Peyer's patch (tissue), 4 donors: ENCODE results near the gene OR5H1. TPM values are rescaled to one million over a fixed set of nuclear protein-coding genes. Genes with fewer than 3 reads are reported as not detected.

Experiments used
- DNase-seq, 3 donors: peaks; one replicate each; pipeline ENCODE4 v3.0.0-alpha.2; 2017 to 2019
- H3K27ac ChIP-seq, 4 donors: fragments of 200-600 bp; sonication (generic); one replicate each; pipeline ENCODE4 v1.5.1; 2016 to 2019
- H3K27me3 ChIP-seq, 2 donors: fragments of 200-600 bp; sonication (generic); one replicate each; pipeline ENCODE4 v1.5.1; 2019
- H3K36me3 ChIP-seq, 3 donors: fragments of 200-600 bp; sonication (generic); one replicate each; pipeline ENCODE4 v1.5.1; 2016 to 2019
- H3K4me1 ChIP-seq, 4 donors: fragments of 200-600 bp; sonication (generic); one replicate each; pipeline ENCODE4 v1.5.1; 2016 to 2019
- H3K4me3 ChIP-seq, 4 donors: fragments of 200-600 bp; sonication (generic); 1 replicate in 3 of 4; 2 replicates in 1 of 4; pipeline ENCODE4 v1.5.1; 2016 to 2019; ENCODE audit warnings: mild to moderate bottlenecking in 1 of 4
- H3K9me3 ChIP-seq, 4 donors: fragments of 200-600 bp; sonication (generic); one replicate each; pipeline ENCODE4 v1.5.1; 2016 to 2019; ENCODE audit warnings: mild to moderate bottlenecking in 1 of 4
- CTCF ChIP-seq, 6 experiments: fragments of 450-650 bp in 4 of 6; fragments of 200-600 bp in 2 of 6; sonication (generic) in 1 of 6; IDR thresholded peaks; one replicate each; pipeline ENCODE4 v1.5.1; 2017 to 2019; ENCODE audit warnings: antibody characterized with exemption in 6 of 6, mild to moderate bottlenecking in 3 of 6, moderate library complexity in 1 of 6
- POLR2A ChIP-seq, 2 donors: fragments of 450-650 bp; IDR thresholded peaks; one replicate each; pipeline ENCODE4 v1.5.1; 2017; ENCODE audit warnings: antibody characterized with exemption in 2 of 2, mild to moderate bottlenecking in 2 of 2, moderate library complexity in 2 of 2
- total RNA-seq, 4 donors: library from RNA; depleted of rRNA; stranded (reverse); fragments of >200 nt; gene quantifications; one replicate each; pipeline ENCODE4 v1.1.0, GENCODE V29; 2016

The OR5H1 gene
- total RNA-seq = not detected

- Histone ChIP-seq H3K36me3 (no peaks in the 10 kb centered on the region), H3K27me3 (no peaks in the 10 kb centered on the region), H3K4me1 (no peaks in the 10 kb centered on the region), H3K4me3 (no peak within 1 kb of the TSS), H3K27ac (no peak within 1 kb of the TSS), H3K9me3 (no peaks in the 10 kb centered on the region)
- DNase-seq = no peak
- no peak for TF ChIP-seq POLR2A (IDR thresholded peaks at IDR 0.05)
- no peak for TF ChIP-seq CTCF (IDR thresholded peaks at IDR 0.05)
Observed at GRCh38 chr3:98130421-98130820, at the start of gene OR5H1. TSS of gene OR5H1 (plus strand) at chr3:98130721. CDS start at chr3:98132698, 1,977 bp downstream.

GRCh38 chr3:98086873-98087272 is 43.6 kb upstream of the OR5H1 start, which contains the start of gene OR5AC2:
TSS of gene OR5AC2 (plus strand) at chr3:98087173. CDS start at chr3:98087173, 0 bp downstream.
- no peak for TF ChIP-seq CTCF (IDR thresholded peaks at IDR 0.05)
- TF ChIP-seq POLR2A (IDR thresholded peaks at IDR 0.05) = no peak
- H3K27me3 ChIP-seq = no peaks in the 10 kb centered on the region

GRCh38 chr3:98095882-98096281 is 34.6 kb upstream of the OR5H1 start:
- no peak for TF ChIP-seq POLR2A (IDR thresholded peaks at IDR 0.05)
- no peak for TF ChIP-seq CTCF (IDR thresholded peaks at IDR 0.05)
- no peak overlapping the region for H3K27ac ChIP-seq
- no peaks in the 10 kb centered on the region for H3K36me3 ChIP-seq
- DNase-seq = no peak
- no peaks in the 10 kb centered on the region for H3K9me3 ChIP-seq
- no peaks in the 10 kb centered on the region for H3K27me3 ChIP-seq
- H3K4me3 ChIP-seq = no peak overlapping the region
- no peaks in the 10 kb centered on the region for H3K4me1 ChIP-seq

More at GRCh38 chr3:98086873-98087272, 43.6 kb upstream of the OR5H1 start, which contains the start of gene OR5AC2:
- H3K9me3 ChIP-seq = no peaks in the 10 kb centered on the region
- no peak within 1 kb of the TSS for H3K4me3 ChIP-seq
- no peak for DNase-seq
- H3K36me3 ChIP-seq = no peaks in the 10 kb centered on the region
- H3K27ac ChIP-seq = no peak within 1 kb of the TSS
- no peaks in the 10 kb centered on the region for H3K4me1 ChIP-seq

- Histone ChIP-seq H3K27ac (no peak overlapping the region), H3K27me3 (no peaks in the 10 kb centered on the region), H3K4me1 (no peaks in the 10 kb centered on the region), H3K9me3 (no peaks in the 10 kb centered on the region), H3K36me3 (no peaks in the 10 kb centered on the region), H3K4me3 (no peak overlapping the region)
- TF ChIP-seq POLR2A (IDR thresholded peaks at IDR 0.05) (no peak), CTCF (IDR thresholded peaks at IDR 0.05) (no peak)
- DNase-seq = no peak
Observed at GRCh38 chr3:98099848-98100247, 30.7 kb upstream of the OR5H1 start.

- no peak for DNase-seq
- no peaks in the 10 kb centered on the region for H3K4me1 ChIP-seq
- H3K9me3 ChIP-seq = no peaks in the 10 kb centered on the region
- H3K27ac ChIP-seq = no peak overlapping the region
- H3K27me3 ChIP-seq = no peaks in the 10 kb centered on the region
- TF ChIP-seq CTCF (IDR thresholded peaks at IDR 0.05) (no peak), POLR2A (IDR thresholded peaks at IDR 0.05) (no peak)
- no peak overlapping the region for H3K4me3 ChIP-seq
- H3K36me3 ChIP-seq = no peaks in the 10 kb centered on the region
Observed at GRCh38 chr3:98108162-98108561, 22.4 kb upstream of the OR5H1 start.
